Kidney glomerular epithelial cell (primary cell): Measurements from ENCODE around the gene TMEM196.

Experiments used
- DNase-seq: peaks from one replicate; lab custom pipeline; 2025; lab: John Stamatoyannopoulos, UW

Gene TMEM196

DNA sequence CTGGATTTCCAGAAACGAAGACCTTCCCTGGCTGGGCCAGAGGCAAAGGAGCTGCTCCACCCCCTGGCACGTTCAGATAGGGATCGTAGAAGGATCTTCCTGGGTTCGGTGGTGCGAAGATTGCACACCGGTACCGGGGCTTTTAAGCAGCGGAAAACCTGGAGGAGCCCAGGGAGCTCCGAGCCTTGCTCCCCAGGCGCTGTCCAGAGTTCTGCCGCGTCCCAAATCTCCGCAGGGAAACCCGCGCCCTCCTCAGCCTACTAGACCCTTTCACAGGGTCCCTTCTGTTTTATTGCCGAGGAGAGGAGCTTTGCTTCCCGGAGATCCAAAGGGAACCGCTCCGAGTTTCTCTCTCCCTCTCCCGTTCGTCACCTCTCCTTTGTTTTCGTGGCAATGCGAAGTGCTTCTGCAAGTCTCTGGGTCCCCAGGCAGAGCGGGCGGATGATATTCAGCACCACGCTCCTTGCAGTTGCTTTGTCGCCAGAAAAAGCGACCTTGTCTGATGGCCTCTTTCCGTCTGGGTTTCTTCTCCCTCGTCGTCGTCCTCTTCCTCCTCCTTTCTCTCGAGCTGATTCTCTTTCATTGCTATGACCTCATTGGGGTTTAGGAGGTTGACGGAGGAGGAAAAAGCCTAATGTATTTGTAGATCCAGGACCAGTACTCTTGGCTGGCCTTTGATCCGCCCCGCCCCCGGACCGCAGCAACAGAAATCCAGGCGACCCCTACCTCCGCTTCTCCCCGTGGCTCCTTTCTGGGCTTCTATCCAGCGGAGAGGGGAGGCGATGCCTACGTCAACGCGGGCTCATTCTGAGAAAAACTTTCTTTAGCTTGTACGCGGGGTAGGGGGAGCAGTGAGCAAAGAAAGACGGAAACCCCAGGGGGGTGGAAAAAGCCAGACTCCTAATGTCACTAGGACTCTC is at the start of gene TMEM196:
Gene TMEM196 (minus strand): TSS at position 777 of the 920 bp plus-strand sequence. CDS start 921 bp downstream, outside the sequence.
- DNase-seq: peak; percentile 40

- DNase-seq: no peak
Measured at GRCh38 chr7:19816128-19816527, 42.7 kb upstream of the TMEM196 start.

DNA sequence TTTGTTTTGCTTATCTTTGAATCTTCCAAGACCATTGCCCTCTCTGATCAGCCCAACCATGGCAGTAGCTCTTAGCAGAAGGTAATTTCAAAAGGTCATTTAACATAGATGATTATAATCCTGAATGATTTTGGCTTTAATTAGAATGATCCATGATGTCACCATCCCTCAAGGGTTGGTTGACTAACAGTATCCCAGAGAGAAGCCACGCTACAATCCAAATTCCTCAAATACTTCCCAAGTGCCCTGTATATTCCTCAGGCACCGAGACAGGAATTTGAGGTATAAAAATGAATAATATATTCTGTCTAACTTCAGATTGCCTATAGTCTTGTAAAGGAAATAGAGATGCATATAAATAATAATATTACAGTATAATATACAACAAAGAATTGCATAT is 42.1 kb upstream of the TMEM196 start:
- DNase-seq: no peak

DNA sequence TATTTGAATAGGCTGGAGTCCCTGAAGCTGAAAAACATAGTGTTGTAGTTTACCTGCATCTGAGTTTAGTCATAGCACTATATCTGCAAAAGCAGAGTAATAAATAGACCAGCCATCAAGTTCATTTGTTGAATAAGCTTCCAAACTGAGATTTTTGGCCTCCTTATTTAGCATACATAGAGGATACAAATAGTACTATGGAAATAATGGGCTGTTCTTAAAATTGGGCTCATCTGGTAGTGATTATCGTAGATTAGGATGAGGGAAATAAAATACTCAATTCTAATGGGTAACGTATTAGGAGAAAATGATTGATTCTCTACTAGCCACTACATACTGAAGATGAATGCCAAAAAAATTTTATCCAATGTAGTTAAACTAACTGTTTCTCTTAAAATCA is 41.4 kb upstream of the TMEM196 start:
- DNase-seq: no peak

DNA sequence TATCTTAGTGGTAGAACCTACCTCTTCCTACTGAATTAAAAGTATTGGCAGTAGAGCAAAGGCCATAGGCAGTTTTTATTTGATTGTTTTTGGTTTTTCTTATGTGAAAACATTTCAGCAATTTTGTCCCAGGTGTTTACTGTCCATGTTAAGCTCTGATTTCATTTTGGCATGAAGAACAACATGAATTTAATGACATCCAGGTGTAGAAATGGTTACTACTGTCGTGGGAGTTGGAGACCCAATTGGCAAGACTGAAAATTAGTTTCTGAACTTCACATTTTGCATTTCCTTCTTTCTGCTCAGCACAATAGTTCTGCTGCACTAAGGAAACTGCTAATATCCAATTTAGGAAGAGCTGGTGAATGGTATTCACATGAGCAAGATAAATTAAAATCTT is 38.0 kb upstream of the TMEM196 start:
- no peak for DNase-seq

- no peak for DNase-seq
Measured at GRCh38 chr7:19798986-19799385, 25.6 kb upstream of the TMEM196 start.

DNA sequence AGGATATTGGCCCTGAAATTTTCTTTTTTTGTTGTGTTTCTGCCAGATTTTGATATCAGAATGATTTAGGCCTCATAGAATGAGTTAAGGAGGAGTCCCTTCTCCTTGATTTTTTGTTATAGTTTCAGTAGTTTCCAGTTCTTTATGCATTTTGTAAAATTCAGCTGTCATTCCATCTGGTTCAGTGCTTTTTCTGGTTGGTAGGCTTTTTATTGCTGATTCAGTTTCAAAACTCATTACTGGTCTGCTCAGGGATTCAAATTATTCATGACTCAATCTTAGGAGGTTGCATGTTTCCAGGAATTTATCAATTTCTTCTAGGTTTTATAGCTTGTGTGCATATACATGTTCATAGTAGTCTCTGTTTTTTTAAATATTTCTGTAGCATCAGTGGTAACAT is 10.1 kb upstream of the TMEM196 start:
- DNase-seq: peak; percentile 37

DNA sequence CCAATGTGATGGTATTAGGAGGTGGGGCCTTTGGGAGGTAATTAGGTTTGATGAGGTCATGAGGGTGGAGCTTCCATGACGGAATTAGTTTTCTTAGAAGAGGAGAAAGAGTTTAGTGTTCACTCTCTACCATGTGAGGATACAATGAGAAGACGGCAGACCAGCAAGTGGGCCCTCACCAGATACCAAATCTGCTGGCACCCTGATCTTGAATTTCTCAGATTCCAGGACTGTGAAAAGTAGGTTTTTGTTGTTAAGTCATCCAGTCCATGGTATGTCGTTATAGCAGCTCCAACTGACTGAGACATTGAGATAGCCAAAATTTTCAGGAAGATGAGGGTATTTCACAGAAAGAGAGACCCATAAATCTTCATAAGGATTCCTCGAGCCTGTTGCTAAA is 3.6 kb upstream of the TMEM196 start:
- no peak for DNase-seq

GRCh38 chr7:19775578-19775977 is 2.2 kb upstream of the TMEM196 start:
- DNase-seq: no peak

DNA sequence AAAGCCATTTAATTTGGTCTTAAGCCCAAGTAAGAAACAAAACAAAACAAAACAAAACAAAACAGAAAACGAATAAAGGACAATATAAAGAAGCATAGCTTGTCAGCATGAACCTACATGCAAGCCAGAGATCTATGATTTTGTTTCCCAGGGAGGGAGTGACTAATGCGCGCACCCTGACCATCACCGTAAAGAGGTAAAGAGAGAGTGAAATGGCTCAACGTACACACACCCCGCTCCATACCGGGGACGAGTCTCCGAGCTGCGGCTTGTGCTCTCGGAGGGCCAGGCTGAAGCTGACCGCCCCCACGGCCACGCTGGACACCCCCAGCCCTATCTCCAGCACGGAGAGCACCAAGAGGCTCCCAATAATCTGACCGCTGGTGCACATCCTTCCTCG is 1.1 kb downstream of the TMEM196 start:
- no peak for DNase-seq

DNA sequence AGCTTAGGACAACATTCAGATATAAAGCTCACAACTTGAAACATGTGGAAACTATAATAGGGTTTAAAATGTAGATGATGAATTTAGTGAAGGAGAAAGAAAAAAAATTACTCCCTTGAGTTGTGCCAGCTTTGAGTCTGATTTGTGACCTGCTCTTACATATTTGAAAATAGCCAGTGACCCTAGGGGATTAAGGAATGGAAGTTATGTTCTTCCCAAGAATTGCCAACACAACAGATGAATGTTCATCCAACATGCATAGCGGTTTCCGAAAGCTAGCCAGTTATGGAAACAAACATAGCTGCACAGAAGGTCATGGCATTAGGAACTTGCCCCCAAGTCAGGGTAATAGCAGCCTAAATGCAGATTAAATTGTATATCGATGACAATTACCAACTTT is 10.8 kb downstream of the TMEM196 start:
- DNase-seq: no peak

- DNase-seq: peak; percentile 65
Measured at GRCh38 chr7:19754521-19755116, 18.8 kb downstream of the TMEM196 start.

DNA sequence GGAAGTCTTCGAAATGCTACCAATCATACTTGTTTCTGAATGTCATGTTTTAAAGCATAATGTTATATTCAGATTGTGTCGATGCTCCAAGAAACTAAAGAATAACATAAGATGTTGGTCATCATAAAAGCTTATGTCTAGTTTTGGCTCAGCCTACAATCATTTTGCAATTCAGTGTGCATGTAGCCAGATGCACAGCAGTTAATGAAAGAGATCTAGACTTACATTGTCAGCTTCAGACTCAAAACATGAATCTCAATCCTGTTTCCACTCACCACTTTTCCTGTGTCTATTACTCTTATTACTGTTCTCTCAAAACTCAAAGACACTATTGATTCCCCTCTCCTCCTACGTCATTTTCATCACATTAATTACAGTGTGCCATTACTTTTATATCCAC is 21.4 kb downstream of the TMEM196 start:
- no peak for DNase-seq

- peak; percentile 49 for DNase-seq
Measured at GRCh38 chr7:19749658-19750057, 23.8 kb downstream of the TMEM196 start.

GRCh38 chr7:19747740-19748339 is 25.6 kb downstream of the TMEM196 start:
- DNase-seq: peak; percentile 46

DNA sequence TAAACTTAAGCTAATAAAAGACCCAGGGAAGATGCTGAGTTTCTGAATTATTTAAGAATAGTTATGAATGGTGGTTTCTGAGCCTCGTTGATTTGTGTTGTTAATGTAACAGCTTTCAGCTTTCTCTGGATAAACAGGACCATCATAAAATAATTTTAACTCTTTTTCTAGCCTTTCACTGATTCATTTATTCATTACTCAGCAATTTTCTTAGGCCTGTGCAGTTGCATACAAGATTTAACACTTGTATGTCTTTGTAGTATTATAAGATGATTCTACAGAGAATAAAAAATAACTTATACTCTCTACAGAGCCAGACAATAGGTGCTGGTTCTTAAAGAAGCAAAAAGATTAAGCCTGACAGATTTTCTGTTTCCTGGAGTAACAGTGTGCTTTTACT is 29.3 kb downstream of the TMEM196 start:
- no peak for DNase-seq

- DNase-seq: no peak
Measured at GRCh38 chr7:19728716-19729115, 44.7 kb downstream of the TMEM196 start.

DNA sequence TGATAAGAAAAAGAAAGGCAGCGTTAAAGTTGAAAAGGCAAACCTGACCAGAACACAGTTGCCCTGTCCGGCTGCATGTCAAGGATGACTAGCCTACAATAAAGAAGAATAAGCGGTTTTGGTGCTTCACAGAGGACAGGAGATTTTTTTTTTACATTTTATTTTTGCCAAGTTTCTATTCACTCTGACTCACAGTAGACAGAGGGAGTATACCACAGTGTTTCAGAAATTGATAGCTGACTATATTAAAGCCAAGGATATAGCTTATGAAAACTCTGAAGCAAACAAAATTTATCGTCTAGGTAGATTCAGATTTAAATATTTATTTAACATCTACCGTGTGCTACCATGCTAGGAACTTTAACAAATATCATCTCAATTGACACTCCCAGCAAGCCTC is 47.6 kb downstream of the TMEM196 start:
- no peak for DNase-seq

DNA sequence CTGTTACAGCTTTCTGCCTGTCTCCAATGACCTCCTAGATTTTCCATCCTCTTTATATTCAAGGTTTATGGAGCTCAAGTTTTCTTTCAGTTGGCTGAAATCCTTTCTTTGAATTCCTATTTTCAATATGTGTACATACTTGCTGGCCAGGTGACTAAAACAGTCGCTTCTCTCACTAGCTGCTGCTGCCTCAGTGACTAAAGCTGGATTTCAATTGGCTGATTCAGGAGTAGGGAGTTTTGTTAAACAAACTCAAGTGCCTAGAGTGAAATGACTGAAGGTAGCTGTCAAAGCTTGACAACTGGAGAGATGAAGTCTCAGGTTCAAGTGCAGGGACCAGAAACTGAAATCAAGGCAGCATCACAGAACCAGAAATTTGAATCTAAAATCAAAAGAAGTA is 57.9 kb downstream of the TMEM196 start:
- DNase-seq: no peak

DNA sequence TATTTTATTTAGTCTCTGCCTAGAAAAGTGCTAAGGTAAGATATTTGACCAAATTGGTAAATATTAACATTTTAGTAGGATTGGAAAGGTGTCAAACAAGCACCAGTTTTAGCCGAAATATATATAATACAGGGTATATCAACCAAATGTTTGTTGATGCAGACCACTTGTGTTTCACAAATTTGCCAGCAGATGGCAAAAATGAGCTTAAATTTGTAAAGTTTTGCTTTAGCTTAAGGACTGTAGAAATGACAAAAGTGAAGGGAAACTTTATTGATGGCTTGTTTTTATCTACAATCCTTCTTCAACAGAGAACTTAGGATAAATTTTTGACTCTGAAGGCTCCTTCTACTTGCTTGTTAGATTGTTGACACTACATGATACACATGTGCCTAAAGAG is 59.7 kb downstream of the TMEM196 start:
- peak; percentile 59 for DNase-seq

GRCh38 chr7:19709249-19709578 is 64.2 kb downstream of the TMEM196 start:
- no peak for DNase-seq

DNA sequence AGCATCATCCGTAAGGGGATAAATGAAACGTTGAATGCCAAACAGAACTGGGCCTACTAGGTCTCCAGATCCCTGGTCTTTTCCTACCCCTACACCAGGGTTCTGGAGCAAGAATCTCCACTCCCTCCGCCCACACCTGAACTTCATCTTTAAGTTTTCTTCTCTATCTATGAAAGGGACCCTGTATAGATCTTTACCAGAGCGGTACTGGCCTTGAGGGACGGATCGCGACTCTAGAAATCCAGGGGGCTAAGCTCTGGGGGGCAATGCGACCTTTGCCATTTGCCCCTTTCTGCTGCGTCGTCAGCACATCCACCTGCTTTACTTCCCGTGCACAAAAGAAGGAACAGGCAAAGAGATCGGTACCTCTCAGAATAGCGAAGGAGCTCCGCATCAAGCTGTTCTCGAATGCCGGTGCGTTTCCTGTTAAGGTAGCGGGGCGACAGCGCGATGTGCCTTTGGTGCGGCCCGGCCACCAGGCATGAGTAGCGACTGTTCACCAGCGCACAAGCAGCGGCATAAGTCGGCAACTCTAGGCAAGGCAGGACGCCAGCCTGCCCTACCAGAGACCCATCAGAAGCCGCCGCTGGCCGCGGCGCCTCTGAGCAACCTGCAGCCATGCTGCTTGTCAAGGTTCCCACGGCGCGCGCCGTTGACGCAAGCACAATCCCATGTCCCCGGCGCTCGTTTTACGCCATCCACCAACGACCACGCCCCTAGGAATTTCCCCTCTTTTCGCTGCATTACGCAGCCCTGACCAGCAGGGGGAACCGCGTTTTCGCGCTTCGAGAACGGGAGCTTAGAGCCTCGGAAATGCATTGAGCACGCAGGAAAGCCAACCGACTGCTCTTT is 64.8 kb downstream of the TMEM196 start, which contains the start of gene POLR1F:
Gene POLR1F (minus strand): TSS at position 641 of the 852 bp plus-strand sequence. CDS start 21 bp downstream, at position 620.
- peak; percentile 96 for DNase-seq
